Transverse colon (tissue), 4 donors: ENCODE results near the gene SSBP2. TPM values are rescaled to one million over a fixed set of nuclear protein-coding genes. Genes with fewer than 3 reads are reported as not detected.

Experiments used
- DNase-seq: peaks from one replicate; pipeline ENCODE4 v3.0.0-alpha.2; 2019
- H3K27ac ChIP-seq, 4 donors: fragments of 200-600 bp; sonication (generic); 2 replicates each; pipeline ENCODE4 v1.5.1; 2016 to 2018; ENCODE audit warnings: inconsistent platforms in 4 of 4
- H3K27me3 ChIP-seq: fragments of 200-600 bp; sonication (generic); 2 replicates; pipeline ENCODE4 v1.5.1; 2017; ENCODE audit warnings: inconsistent platforms
- H3K36me3 ChIP-seq, 4 donors: fragments of 200-600 bp; sonication (generic); 2 replicates each; pipeline ENCODE4 v1.5.1; 2017 to 2019; ENCODE audit warnings: inconsistent platforms in 4 of 4
- H3K4me1 ChIP-seq, 4 donors: fragments of 200-600 bp; sonication (generic); 2 replicates each; pipeline ENCODE4 v1.5.1; 2017 to 2020; ENCODE audit warnings: inconsistent platforms in 4 of 4
- H3K4me3 ChIP-seq, 4 donors: fragments of 200-600 bp; sonication (generic); 1 replicate in 1 of 4; 2 replicates in 3 of 4; pipeline versions ENCODE4 v1.5.1 to v1.6.1; 2017 to 2019; ENCODE audit warnings: inconsistent platforms in 4 of 4
- H3K9me3 ChIP-seq, 2 donors: fragments of 200-600 bp; sonication (generic); 2 replicates each; pipeline ENCODE4 v1.5.1; 2017 to 2019; ENCODE audit warnings: inconsistent platforms in 2 of 2
- EP300 ChIP-seq: sonication (generic); formaldehyde crosslinking; IDR thresholded peaks from one replicate; pipeline ENCODE4 v1.6.1; 2017; ENCODE audit warnings: antibody characterized with exemption, low read depth
- POLR2A ChIP-seq: fragments of 450-650 bp; IDR thresholded peaks from one replicate; pipeline ENCODE4 v1.6.1; 2016; ENCODE audit warnings: antibody characterized with exemption, mild to moderate bottlenecking, moderate library complexity
- POLR2AphosphoS5 ChIP-seq, 3 donors: sonication (generic); formaldehyde crosslinking; IDR thresholded peaks; one replicate each; pipeline ENCODE4 v1.6.1; 2016; ENCODE audit warnings: antibody characterized with exemption in 3 of 3
- WGBS, 2 donors: methylation state at CpG; one replicate each; pipeline ENCODE4 v1.1.5; 2018; ENCODE audit warnings: low coverage in 1 of 2; 5-methylcytosine and 5-hydroxymethylcytosine counted together
- in situ Hi-C, 4 donors: fragments of 200-750 bp; cut with MboI; loops; one replicate each; pipeline versions ENCODE4 v1.15.0 to v1.15.1; 2017; ENCODE audit warnings: low sequenced_read_pairs in 3 of 4, low pct_ligation_motif_present in 1 of 4, low pct_unique_long_range_greater_than_20kb in 1 of 4
- intact Hi-C: fragments of 100-400 bp; cut with DNase I; formaldehyde crosslinking; loops from one replicate; pipeline ENCODE4 v1.15.1; 2023; ENCODE audit warnings: low total_unique reads
- total RNA-seq, 4 donors: library from RNA; depleted of rRNA; stranded (reverse); fragments of >200 nt; gene quantifications; one replicate each; pipeline ENCODE4 v1.1.0, GENCODE V29; 2016
- TF ChIP-seq, protein P1 (sequence below), 5 experiments: fragments of 200-600 bp in 3 of 5; fragments of 450-650 bp in 2 of 5; sonication (generic) in 3 of 5; IDR thresholded peaks; 1 replicate in 2 of 5; 2 replicates in 3 of 5; pipeline ENCODE4 v1.5.1; 2016 to 2017; ENCODE audit warnings: antibody characterized with exemption in 5 of 5, inconsistent platforms in 3 of 5, mild to moderate bottlenecking in 2 of 5, moderate library complexity in 1 of 5

SSBP2 gene
- total RNA-seq, 4 donors from 2014 or later, result 22.8 to 50.4 (median 34.4) TPM

DNA sequence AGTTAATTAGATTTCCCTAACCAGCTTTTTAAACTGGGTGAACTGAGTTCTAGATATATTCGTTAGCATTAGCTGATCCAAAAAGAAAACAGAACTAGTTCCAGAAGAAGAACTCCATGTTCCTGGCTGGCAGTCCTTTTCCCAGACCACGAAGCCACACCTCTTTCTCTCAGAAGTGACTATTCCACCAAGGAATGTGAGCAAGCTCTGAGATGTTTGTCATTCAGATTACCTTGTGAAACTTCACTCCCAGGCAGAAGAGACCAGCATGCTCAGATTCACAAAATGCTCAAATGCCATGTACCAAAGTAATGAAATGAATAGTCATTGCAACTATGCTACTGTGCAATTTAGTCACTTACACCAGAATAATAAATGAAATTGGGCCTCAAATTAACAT is 4.4 kb upstream of the SSBP2 start:
- no peaks in the 10 kb centered on the region for H3K9me3 ChIP-seq
- H3K4me1 ChIP-seq, result peaks cover 4 to 22% (median 13%) of the 10 kb centered on the region in 4 donors
- peak overlapping the region; percentile 28 to 64 (median 32) for H3K27ac ChIP-seq
- no peaks in the 10 kb centered on the region for H3K27me3 ChIP-seq
- H3K36me3 ChIP-seq, result no peaks in the 10 kb centered on the region
- H3K4me3 ChIP-seq, result no peak overlapping the region
- WGBS, 2 donors, result 18 to 31% methylated on average over 2 of the region's 2 CpGs
- intact Hi-C loops (no loop called here), in situ Hi-C loops (loop anchor here (5.0 to 10.0 kb wide), 3 partner anchors 82 to 97 kb away; no protein-coding TSS in a partner anchor)
- TF ChIP-seq EP300 (no peak), POLR2A (no peak), POLR2AphosphoS5 (IDR thresholded peaks at IDR 0.05) (peak in 2 of 3 donors; percentile 44 to 46)
- TF ChIP-seq, protein P1, sequence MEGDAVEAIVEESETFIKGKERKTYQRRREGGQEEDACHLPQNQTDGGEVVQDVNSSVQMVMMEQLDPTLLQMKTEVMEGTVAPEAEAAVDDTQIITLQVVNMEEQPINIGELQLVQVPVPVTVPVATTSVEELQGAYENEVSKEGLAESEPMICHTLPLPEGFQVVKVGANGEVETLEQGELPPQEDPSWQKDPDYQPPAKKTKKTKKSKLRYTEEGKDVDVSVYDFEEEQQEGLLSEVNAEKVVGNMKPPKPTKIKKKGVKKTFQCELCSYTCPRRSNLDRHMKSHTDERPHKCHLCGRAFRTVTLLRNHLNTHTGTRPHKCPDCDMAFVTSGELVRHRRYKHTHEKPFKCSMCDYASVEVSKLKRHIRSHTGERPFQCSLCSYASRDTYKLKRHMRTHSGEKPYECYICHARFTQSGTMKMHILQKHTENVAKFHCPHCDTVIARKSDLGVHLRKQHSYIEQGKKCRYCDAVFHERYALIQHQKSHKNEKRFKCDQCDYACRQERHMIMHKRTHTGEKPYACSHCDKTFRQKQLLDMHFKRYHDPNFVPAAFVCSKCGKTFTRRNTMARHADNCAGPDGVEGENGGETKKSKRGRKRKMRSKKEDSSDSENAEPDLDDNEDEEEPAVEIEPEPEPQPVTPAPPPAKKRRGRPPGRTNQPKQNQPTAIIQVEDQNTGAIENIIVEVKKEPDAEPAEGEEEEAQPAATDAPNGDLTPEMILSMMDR (IDR thresholded peaks at IDR 0.05), result no peak
- DNase-seq, result peak; percentile 22

DNA sequence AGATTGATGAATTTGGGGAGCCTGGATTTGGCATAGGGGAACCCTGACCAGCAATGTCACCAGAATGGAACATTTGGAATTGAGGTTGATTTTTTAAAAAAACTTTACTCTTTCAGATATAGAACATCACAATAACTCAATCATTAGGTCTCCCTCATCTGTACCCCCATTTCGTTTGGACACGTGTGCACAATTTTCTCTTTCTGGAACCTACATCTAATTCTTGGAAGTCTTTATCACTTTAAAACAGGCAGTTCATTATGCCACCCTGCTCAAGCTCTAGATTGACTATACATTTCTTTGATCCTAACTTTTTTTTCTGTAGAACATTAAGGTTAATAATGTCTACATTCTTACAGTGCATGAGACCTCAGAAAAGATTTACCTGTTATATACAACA is 3.7 kb upstream of the SSBP2 start:
- no peak for TF ChIP-seq EP300
- TF ChIP-seq POLR2A, result no peak
- no peak for TF ChIP-seq POLR2AphosphoS5 (IDR thresholded peaks at IDR 0.05)
- TF ChIP-seq, protein P1 (IDR thresholded peaks at IDR 0.05), result no peak
- no peak overlapping the region for H3K4me3 ChIP-seq
- no peaks in the 10 kb centered on the region for H3K36me3 ChIP-seq
- peaks cover 4 to 22% (median 15%) of the 10 kb centered on the region in 4 donors for H3K4me1 ChIP-seq
- H3K9me3 ChIP-seq, result no peaks in the 10 kb centered on the region
- intact Hi-C loops, result loop anchor here (5.0 kb wide), 1 partner anchor 247 kb away; no protein-coding TSS in a partner anchor
- H3K27me3 ChIP-seq, result no peaks in the 10 kb centered on the region
- 68 to 91% methylated on average over 2 of the region's 2 CpGs for WGBS, 2 donors
- DNase-seq, result no peak
- in situ Hi-C loops, result loop anchor here (5.0 to 10.0 kb wide), 3 partner anchors 83 to 98 kb away; no protein-coding TSS in a partner anchor
- peak overlapping the region in 3 of 4 donors; percentile 5 to 64 (median 34) for H3K27ac ChIP-seq

DNA sequence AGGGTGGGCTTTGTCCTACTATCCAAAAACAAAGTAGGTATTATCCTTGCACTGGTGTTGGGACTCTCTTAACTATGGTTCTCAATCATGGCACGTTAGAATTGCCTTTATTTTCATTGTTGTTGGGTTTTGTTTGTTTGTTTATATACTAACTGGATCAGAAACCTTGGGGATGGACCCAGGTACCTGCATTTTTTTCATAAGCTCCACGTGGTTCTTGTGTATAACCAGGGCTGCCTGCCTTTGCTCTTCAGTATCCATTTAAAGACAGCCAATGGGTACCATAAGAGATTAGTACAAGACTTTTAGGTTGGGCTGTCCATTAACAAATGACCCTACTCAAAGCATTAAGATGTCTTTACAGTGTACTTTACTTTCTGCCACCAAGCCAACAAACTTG is 2.5 kb upstream of the SSBP2 start:
- H3K4me1 ChIP-seq, result peaks cover 4 to 33% (median 19%) of the 10 kb centered on the region in 4 donors
- no peak for DNase-seq
- H3K4me3 ChIP-seq, result no peak overlapping the region
- in situ Hi-C loops (loop anchor here in 2 of 4 donors (10.0 kb wide), 1 partner anchor 91 kb away; no protein-coding TSS in a partner anchor), intact Hi-C loops (loop anchor here (5.0 kb wide), 1 partner anchor 246 kb away; no protein-coding TSS in a partner anchor)
- H3K27me3 ChIP-seq, result no peaks in the 10 kb centered on the region
- no peaks in the 10 kb centered on the region for H3K36me3 ChIP-seq
- TF ChIP-seq EP300, result no peak
- no peak for TF ChIP-seq POLR2AphosphoS5 (IDR thresholded peaks at IDR 0.05)
- TF ChIP-seq, protein P1 (IDR thresholded peaks at IDR 0.05), result no peak
- no peak for TF ChIP-seq POLR2A
- 38 to 88% methylated on average over 1 to 2 of the region's 2 CpGs for WGBS, 2 donors
- no peak overlapping the region for H3K27ac ChIP-seq
- no peaks in the 10 kb centered on the region for H3K9me3 ChIP-seq

GRCh38 chr5:81752644-81752963 is 1.7 kb upstream of the SSBP2 start:
- no peak for DNase-seq
- Histone ChIP-seq H3K4me1 (peaks cover 4 to 40% (median 19%) of the 10 kb centered on the region in 4 donors), H3K4me3 (no peak overlapping the region), H3K36me3 (no peaks in the 10 kb centered on the region), H3K9me3 (no peaks in the 10 kb centered on the region), H3K27ac (peak overlapping the region; percentile 93 to 99 (median 97)), H3K27me3 (no peaks in the 10 kb centered on the region)
- intact Hi-C loops (loop anchor here (5.0 kb wide), 1 partner anchor 245 kb away; no protein-coding TSS in a partner anchor), in situ Hi-C loops (loop anchor here in 2 of 4 donors (10.0 kb wide), 1 partner anchor 92 kb away; no protein-coding TSS in a partner anchor)
- TF ChIP-seq POLR2AphosphoS5 (IDR thresholded peaks at IDR 0.05) (no peak), POLR2A (no peak), EP300 (no peak)
- TF ChIP-seq, protein P1 (IDR thresholded peaks at IDR 0.05), result no peak
- 91 to 100% methylated on average over 4 to 5 of the region's 5 CpGs for WGBS, 2 donors
